Measurements from ENCODE around the gene NDUFB4. TPM values are rescaled to one million over a fixed set of nuclear protein-coding genes. Genes with fewer than 3 reads are reported as not detected.

NDUFB4 gene
- total and polyA plus RNA-seq, 9 of the 15 experiments (the other 6 are each of a cell fraction or from before 2014, with no cell fraction given) = 124 to 670 (median 227) TPM

DNA sequence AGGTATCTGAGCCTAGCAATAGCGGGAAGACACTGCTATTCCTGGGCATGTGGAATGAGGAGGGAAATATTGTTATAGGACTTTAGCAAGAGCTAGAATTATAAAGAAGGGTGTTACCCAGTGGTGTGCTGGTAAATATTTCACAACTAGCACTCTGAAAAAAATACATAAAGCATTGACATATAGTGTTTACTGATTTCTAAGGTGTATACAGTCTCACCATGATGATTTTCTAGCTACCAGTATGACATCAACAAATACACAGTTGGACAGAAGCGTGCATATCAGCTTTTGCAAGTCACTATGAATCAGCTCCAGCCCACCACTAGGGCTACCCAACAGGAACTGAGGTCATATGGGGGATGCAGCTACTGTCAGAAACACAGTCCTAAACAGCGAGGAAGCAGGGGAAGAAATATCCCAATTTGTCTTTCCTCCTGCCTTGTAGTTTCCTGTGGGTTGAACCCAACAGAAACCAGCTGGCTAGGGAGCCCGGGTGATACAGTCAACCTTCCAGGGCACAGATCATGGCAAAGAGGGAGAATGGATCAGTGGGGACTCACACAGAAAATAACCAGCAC, 46.3 kb downstream of the NDUFB4 start (continued):
- TF ChIP-seq, protein P1, sequence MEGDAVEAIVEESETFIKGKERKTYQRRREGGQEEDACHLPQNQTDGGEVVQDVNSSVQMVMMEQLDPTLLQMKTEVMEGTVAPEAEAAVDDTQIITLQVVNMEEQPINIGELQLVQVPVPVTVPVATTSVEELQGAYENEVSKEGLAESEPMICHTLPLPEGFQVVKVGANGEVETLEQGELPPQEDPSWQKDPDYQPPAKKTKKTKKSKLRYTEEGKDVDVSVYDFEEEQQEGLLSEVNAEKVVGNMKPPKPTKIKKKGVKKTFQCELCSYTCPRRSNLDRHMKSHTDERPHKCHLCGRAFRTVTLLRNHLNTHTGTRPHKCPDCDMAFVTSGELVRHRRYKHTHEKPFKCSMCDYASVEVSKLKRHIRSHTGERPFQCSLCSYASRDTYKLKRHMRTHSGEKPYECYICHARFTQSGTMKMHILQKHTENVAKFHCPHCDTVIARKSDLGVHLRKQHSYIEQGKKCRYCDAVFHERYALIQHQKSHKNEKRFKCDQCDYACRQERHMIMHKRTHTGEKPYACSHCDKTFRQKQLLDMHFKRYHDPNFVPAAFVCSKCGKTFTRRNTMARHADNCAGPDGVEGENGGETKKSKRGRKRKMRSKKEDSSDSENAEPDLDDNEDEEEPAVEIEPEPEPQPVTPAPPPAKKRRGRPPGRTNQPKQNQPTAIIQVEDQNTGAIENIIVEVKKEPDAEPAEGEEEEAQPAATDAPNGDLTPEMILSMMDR (IDR thresholded peaks at IDR 0.05 in 2 of 3, conservative IDR thresholded peaks at IDR 0.05 in 1 of 3; ENCODE audit: insufficient read depth in 2 of 3, low read depth in 1 of 3, low read length in 3 of 3) = peak in 1 of 3 experiments; percentile 9; a peak in 1 of 6 replicates
- peak; percentile 98 for TF ChIP-seq NFE2 (IDR thresholded peaks at IDR 0.05; ENCODE audit: low read depth)
- no peak for TF ChIP-seq ZZZ3 (IDR thresholded peaks at IDR 0.05)
- TF ChIP-seq ATF7 (IDR thresholded peaks at IDR 0.05) = peak; percentile 89
- TF ChIP-seq, protein P2, sequence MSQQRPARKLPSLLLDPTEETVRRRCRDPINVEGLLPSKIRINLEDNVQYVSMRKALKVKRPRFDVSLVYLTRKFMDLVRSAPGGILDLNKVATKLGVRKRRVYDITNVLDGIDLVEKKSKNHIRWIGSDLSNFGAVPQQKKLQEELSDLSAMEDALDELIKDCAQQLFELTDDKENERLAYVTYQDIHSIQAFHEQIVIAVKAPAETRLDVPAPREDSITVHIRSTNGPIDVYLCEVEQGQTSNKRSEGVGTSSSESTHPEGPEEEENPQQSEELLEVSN (IDR thresholded peaks at IDR 0.05; ENCODE audit: borderline replicate concordance in 1 of 2, extremely low read depth in 1 of 2, insufficient read depth in 1 of 2, insufficient read length in 1 of 2, low read depth in 1 of 2, low read length in 1 of 2, poor library complexity in 1 of 2, severe bottlenecking in 1 of 2) = peak in 1 of 2 experiments; percentile 40
- peak; percentile 88 for TF ChIP-seq CREM (IDR thresholded peaks at IDR 0.05; ENCODE audit: low read depth)
- no peak for TF ChIP-seq TCF7 (IDR thresholded peaks at IDR 0.05; ENCODE audit: borderline replicate concordance)
- TF ChIP-seq ARNT (IDR thresholded peaks at IDR 0.05) = 0 out of 4 replicates have a peak, but pooled peaks of 1 of the 2 experiments have one; percentile 34
- no peak for TF ChIP-seq CEBPG (CRISPR knock-in tag; IDR thresholded peaks at IDR 0.05)
- TF ChIP-seq CEBPG (tag; conservative IDR thresholded peaks at IDR 0.05 in 1 of 2, IDR thresholded peaks at IDR 0.05 in 1 of 2) = peak in 1 of 2 experiments; percentile 52; a peak in 3 of 4 replicates
- TF ChIP-seq, protein P3, sequence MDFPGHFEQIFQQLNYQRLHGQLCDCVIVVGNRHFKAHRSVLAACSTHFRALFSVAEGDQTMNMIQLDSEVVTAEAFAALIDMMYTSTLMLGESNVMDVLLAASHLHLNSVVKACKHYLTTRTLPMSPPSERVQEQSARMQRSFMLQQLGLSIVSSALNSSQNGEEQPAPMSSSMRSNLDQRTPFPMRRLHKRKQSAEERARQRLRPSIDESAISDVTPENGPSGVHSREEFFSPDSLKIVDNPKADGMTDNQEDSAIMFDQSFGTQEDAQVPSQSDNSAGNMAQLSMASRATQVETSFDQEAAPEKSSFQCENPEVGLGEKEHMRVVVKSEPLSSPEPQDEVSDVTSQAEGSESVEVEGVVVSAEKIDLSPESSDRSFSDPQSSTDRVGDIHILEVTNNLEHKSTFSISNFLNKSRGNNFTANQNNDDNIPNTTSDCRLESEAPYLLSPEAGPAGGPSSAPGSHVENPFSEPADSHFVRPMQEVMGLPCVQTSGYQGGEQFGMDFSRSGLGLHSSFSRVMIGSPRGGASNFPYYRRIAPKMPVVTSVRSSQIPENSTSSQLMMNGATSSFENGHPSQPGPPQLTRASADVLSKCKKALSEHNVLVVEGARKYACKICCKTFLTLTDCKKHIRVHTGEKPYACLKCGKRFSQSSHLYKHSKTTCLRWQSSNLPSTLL (IDR thresholded peaks at IDR 0.05) = no peak
- TF ChIP-seq ZKSCAN8 (CRISPR knock-in tag; IDR thresholded peaks at IDR 0.05) = peak; percentile 51; the same call in 1 of the 2 replicates
- TF ChIP-seq RBM34 (IDR thresholded peaks at IDR 0.05; ENCODE audit: borderline replicate concordance, insufficient read depth, low read length) = no peak
- TF ChIP-seq, protein P4, sequence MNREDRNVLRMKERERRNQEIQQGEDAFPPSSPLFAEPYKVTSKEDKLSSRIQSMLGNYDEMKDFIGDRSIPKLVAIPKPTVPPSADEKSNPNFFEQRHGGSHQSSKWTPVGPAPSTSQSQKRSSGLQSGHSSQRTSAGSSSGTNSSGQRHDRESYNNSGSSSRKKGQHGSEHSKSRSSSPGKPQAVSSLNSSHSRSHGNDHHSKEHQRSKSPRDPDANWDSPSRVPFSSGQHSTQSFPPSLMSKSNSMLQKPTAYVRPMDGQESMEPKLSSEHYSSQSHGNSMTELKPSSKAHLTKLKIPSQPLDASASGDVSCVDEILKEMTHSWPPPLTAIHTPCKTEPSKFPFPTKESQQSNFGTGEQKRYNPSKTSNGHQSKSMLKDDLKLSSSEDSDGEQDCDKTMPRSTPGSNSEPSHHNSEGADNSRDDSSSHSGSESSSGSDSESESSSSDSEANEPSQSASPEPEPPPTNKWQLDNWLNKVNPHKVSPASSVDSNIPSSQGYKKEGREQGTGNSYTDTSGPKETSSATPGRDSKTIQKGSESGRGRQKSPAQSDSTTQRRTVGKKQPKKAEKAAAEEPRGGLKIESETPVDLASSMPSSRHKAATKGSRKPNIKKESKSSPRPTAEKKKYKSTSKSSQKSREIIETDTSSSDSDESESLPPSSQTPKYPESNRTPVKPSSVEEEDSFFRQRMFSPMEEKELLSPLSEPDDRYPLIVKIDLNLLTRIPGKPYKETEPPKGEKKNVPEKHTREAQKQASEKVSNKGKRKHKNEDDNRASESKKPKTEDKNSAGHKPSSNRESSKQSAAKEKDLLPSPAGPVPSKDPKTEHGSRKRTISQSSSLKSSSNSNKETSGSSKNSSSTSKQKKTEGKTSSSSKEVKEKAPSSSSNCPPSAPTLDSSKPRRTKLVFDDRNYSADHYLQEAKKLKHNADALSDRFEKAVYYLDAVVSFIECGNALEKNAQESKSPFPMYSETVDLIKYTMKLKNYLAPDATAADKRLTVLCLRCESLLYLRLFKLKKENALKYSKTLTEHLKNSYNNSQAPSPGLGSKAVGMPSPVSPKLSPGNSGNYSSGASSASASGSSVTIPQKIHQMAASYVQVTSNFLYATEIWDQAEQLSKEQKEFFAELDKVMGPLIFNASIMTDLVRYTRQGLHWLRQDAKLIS (CRISPR knock-in tag; IDR thresholded peaks at IDR 0.05) = 0 out of 2 replicates have a peak, but pooled peaks have one; percentile 78
- TF ChIP-seq ETV6 (IDR thresholded peaks at IDR 0.05; ENCODE audit: borderline replicate concordance in 1 of 2, low read depth in 2 of 2, low read length in 1 of 2) = no peak
- no peak for TF ChIP-seq ETV6 (CRISPR knock-in tag; IDR thresholded peaks at IDR 0.05; ENCODE audit: borderline replicate concordance)
- TF ChIP-seq NFRKB (IDR thresholded peaks at IDR 0.05; ENCODE audit: low read depth) = peak; percentile 80
- no peak for TF ChIP-seq MEF2D (tag; conservative IDR thresholded peaks at IDR 0.05; ENCODE audit: low read depth)
- TF ChIP-seq NFATC3 (IDR thresholded peaks at IDR 0.05) = no peak
- TF ChIP-seq RNF2 (IDR thresholded peaks at IDR 0.05) = 0 out of 2 replicates have a peak, but pooled peaks have one; percentile 22

Measured in K562 (cell line).